GM18511 (cell line): ENCODE results near the gene SGMS1.
A peak's percentile ranks its signal among the peaks of the same experiment; 100 is the strongest.

Experiments used
- ATAC-seq: cut with Tn5 transposase; IDR thresholded peaks from one replicate; pipeline ENCODE4 v1.9.1; 2021; ENCODE audit warnings: mild to moderate bottlenecking, moderate library complexity; ENCODE audit not compliant: unreplicated experiment

SGMS1 gene

DNA sequence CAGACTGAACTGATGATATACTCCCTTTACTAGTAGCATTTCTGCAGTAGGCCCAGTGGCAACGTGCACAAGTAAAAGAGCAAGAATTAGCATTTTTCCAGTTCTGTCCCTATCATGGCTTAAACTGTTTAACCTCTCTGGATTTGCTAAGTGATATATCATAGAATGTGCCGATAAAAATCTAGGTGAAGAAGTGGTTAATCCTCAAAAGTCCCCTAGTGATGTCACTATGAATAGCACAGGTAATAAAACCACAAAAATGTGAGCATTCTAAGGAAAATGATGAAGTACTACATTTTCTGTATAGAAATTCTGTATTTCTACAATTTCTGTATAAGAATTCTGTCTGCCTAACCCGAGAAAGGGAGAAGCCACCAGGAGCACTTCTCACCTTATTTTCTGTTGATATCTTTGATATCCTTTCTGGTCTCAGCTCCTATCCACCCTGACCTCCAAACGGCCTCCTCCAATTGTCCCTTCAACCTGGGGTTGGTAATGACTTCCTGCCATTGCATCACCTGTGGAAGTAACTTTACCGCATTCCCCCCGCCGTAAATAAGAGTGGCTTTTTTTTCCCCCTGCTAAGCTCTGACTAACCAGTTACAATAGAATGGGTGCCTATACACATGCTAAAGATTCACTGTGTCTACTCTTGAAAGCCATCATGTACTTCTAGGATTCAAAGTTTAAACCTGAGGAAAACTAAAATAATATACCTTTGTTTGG lies 216.5 kb downstream of the SGMS1 start:
- no peak for ATAC-seq

DNA sequence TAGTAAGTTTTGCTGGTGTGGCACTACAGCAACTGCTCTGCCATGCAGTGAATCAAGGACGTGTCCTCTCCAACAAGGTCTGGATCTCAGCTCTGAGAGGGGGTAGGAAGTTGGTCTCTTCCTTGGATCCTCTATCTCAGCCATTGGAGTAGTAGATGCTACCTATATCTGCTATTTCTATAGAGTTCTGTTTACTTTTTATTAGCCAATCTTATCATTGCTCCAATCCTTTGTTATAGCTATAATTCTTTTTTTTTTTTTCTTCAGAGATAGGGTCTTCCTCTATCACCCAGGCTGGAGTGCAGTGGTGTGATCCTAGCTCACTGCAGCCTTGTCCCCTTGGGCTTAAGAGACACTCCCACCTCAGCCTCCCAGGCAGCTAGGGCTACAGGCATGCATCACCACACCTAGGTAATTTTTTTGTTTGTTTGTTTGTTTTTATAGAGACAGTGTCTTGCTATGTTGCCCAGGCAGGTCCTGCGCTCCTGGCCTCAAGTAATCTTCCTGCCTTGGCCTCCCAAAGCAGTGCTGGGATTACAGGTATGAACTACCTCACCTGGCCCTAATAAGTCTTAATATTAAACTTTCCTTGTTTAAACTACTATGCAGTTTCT lies 217.2 kb downstream of the SGMS1 start:
- no peak for ATAC-seq

DNA sequence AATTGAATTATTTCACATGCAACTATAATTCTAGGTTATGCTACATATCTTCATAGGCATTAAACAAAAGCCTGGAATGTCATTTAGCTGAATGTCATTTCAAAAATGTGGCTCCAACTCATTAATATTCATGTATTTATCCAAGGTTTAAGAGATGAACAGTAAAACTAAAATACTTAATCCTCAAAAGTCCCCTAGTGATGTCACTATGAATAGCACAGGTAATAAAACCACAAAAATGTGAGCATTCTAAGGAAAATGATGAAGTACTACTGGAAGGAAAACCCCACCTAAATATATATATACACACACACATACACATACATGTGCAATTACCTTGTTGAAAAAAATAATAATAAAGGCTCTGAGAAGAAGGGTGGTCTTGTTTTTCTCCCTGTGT lies 218.0 kb downstream of the SGMS1 start:
- ATAC-seq, result no peak

DNA sequence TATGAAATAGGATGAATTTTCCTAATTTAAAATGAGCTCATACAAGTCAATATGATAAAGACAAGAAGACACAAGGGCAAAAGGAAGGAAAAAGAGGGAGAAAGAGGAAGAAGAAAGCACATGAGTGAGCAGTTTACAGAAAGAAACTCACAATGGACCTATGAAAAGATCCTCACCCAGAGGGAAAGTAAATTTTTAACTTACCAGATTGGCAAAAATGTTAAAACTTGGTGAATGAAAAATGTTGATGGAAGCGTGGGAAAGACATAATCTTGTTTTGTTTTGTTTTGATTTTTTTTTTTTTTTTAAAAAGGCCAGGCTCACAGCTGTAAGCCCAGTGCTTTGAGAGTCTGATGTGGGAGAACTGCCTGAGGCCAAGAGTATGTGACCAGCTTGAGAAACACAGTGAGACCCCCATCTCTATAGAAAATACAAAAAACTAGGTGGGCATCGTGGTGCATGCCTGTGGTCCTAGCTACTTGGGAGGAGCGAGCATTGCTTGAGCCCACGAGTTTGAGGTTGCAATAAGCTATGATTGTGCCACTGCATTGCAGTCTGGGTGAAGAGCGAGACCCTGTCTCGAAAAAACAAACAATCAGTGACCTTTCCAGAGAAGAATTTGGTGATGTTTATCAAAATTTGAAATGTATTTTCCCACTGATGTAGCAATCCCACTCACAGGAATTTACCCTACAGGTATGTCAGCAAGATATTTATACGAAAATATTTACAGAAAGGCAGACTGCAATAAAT lies 219.6 kb downstream of the SGMS1 start:
- no peak for ATAC-seq

DNA sequence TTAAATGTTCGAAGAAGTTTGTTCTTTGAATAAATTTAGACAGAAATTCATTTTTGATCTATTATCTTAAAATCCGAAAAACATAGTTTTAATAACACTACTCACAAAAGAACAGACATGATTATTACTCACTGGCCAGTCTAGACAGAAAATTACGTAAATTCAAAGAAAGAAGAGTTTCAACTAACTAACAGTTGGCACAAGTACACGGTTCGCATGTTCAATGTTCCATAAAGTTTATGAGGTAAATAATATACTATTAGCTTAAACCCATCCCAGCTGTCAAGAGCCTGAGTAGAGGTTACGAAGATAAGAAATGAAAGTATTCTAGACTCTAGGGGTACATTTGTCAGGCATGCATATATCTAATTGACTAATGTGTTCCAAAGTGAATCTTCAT lies 220.7 kb downstream of the SGMS1 start:
- no peak for ATAC-seq

DNA sequence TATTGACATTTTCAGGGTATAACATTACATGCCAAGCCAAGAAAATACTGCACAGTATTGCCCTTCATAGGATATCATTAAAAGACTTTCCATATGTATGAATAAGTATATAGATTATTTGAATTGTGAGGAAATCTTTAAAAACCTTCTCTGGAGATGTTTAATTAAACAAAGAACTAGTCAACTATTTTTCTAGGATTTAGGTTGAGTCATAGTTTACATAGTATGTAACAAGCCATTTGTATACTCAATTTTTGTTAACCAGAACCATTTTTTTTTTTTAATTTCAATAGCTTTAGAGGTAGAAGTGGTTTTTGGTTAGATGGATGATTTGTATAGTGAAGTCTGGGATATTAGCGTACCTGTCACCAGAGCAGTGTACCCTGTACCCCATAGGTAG lies 221.3 kb downstream of the SGMS1 start:
- no peak for ATAC-seq

DNA sequence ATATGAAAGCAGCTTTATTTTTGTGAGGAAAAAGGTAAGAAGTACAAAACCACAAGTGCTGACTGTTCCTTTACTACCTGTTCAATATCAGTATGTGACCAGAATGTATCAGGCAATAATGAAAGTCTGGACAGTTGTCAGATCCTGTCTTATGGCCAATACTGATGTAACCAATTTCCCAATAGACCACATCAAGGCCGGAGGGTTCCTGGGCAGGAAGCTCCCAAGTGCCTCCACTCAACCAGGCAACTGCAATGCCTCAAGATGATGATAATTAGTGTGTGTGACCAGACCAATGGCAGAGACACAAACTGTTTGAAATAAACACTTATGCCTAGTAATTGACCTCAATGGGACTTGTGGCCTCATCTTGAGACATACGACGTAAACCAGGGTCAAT lies 223.1 kb downstream of the SGMS1 start:
- ATAC-seq, result no peak

DNA sequence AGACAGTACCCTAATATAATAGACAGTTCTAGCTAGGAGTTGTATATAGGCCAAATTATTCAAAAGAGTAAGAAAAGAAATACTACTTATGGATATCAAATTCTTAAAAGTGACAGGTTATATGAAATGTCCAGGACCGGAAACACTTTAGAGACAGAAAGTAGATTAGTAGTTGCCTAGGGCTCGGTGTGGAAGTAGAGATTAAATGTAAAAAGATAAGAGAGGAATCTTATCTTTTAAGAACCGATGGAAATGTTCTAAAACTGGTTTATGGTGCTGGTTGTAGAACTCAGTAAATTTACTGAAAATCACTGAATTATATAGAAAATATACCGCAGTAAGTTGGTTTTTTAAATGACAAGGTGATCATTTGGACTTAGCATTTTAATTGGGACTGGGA lies 224.9 kb downstream of the SGMS1 start:
- ATAC-seq, result no peak

DNA sequence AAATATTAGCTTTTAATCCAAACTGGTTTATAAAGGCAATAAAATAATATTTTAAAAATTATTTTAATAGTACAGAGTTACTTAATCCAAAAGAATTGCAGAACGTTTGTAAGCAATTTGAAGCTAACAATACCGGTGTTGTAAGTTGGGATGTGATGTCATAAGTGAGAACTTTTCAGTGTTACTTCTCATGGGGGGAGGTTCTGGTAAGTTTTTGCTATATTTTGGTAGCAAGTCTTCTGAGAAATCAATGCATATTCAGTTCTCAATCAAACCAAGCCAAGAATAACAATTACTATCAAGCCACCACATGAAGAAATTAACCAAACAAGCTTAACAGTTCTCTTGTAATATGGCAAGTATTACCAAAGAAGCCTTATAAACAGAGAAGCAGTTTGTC lies 225.4 kb downstream of the SGMS1 start:
- ATAC-seq, result no peak

DNA sequence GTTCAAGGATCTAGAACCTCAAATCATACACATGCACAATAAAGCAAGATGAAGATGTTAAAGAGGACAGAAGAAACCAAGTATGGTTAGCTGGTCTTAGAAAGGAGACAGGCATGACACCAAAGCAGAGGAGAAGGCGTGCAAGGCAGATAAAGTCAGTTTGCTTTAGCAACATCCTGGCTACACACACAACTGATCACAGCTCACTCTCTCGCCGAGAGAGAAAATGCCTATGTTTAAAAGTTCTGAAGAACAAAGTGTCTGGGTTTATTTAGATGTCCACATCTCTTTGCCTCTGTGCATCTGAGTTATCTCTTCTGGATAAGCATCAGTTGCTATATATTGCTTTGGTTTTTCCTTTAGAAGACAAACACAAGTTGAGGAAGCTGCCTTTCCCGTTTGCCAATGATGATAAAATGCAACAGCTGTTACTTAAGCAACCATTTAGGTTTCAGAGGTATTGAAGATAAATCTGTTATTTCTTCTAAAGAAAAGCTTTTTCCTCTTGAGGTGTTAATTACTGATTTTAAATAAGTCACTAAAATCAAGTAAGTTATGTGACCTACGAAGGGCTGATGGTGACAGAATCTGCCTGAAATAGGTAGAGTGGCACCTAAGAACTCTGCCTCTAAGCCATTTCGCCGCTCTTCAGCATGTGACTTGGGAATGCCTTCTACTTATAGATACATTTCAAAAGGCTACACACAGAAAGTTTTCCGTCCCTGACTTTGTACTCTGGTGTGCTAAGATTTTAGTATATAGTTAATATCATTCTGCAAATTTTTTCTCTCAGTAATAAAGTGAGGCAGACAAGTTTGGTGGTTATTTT lies 226.2 kb downstream of the SGMS1 start:
- peak; percentile 46 for ATAC-seq

DNA sequence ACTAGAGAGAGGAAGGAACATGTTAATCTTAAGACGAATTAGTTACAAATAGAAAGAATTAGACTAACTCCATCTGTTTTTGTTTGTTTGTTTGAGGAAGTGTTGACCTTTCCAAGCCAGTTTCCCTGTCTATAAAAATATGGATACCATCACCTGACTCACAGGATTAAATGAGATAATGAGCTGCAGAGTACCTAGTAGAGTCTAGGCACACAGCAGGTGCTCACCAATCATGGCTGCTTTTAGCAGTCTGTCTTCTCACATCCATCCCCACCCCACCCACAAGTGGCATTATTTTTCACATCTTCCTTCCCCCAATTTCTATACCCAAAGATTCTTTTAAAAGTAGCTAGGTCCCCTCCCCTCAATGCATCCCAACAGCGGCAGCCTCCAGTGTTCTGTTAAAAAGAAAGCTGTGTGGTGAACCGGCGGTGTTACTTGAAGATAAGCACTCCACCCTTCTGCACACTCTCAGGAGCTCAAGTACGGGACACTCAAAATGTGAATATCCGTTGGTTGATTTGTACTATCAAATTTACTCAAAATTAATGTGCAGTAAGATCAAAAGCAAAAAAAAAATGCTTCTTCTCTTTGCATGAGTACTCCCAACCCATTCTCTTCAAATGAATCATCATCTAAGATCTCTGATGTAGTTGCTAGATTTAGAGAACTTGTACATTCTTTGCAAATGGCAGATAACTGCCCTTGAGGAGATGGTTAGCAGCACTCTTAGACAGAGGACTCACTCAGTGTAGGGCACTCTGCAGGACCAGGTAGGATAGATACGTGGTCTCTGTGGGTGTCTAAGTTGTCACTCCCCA lies 227.1 kb downstream of the SGMS1 start:
- peak; percentile 89 for ATAC-seq

DNA sequence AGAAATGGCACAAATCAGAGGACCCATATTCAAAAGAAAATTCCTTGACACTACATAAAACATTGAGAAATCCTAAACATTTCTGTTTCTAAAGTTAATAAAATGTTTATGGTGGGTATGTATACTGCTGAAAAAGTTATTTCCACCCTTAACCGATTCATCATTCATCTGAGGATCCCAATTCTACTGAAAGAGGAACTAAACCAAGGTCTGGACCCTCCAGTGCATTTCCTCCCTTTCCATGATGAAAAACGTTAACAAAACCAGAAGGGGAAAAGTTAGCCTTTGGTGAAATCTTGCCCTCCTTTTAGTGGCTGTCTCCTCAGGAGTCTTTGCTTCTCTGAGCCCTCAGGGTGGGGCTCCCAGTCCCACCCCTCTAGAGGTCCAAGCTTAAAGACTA lies 227.9 kb downstream of the SGMS1 start:
- no peak for ATAC-seq

DNA sequence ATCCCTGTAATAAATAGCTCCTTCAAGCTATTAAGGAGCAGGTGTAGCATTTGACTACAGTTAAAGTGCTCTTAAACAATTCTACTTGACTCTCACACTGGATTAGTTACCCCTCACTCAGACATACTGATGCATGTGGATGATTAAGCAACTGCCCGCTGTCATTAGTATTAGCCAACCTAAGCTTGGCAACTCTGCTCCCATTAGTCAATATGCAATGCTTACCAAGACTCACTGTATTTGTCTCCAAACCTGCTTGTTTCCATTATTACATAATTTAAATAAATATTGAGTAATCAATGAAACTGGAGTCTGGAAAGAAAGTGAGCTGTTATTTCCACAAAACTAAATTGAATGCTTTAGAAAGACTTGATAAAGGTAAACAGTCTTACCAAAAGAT lies 228.5 kb downstream of the SGMS1 start:
- no peak for ATAC-seq

DNA sequence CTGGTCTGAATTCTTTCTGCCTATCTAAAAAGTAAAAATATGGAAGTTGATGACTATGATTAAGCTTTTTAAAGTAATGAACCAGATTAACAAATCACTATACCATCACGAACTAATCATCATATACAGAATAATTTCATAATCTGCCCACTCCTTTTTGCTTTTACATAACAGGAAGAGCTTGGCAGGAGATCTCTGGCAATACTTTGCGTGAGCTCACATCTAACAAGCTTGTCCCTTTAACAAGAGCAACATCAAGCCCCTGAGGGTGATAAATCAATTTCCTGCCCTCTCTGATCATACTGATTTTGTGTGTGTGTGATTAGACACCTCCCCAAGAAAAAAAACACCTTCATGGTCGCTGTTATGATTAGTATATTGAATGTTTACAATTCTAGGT lies 228.9 kb downstream of the SGMS1 start:
- no peak for ATAC-seq

DNA sequence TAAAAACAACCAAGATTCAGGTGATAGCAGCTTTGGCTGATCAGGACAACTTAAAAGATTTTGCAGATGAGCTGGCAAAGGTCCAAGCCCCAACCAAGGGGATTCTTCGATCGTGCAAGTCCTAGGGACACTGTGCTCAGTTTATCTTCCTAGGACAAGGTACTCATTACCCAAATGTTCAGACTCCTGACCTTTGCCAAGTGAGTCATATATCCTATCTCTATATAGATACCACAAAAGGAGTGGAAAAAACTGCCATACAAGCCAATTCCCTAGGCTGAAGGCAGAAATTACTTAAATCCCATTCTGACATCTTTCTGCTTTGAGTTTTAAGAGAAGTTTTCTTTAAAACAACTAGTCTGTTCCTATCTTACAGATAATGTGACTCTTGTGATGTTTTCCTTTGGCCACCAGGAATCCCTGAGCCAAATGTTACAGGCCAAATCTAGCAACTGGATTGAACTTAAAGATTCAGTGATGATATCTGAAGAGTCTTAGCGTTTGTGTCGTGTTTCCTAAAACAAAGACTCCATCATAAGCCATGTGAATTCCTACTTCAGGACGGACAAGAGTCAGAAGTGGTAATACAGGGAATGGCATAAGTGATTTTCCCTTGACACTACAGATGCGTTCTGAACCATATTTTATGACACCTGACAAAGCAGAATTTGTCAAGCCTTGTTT lies 229.8 kb downstream of the SGMS1 start:
- no peak for ATAC-seq

DNA sequence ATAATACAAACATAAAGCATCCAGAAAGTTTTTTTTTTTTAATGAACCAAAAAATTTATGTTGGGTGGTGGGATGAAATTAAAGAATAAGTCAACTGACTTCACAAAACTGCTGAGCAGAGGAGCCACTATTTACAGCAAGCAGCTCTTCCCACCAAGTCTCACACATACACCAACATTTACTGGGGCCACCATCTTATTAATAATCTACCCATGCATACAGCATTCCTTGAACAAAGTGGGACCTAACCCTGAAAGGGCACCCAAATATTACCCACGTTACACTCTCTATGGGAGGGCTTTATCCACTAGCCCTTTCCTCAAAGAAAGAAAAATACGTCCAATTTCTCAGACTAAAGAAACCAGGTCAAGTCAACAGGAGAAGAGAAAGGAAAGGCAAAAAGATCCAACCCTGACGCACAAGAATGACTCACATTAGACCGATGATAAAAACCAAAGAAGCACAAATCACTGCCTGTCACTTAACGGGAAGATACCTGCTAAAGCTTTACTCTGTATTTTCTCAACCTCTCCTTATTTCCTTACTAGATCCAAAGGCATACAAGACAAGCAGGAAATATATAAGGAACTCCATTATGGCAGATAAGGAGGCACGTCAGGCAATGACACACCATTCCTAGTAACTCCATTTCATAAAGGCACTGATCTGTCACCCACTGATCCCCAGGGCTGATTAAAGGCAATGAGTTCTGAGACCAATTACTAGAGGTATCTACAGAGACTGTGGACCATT lies 230.6 kb downstream of the SGMS1 start:
- no peak for ATAC-seq

DNA sequence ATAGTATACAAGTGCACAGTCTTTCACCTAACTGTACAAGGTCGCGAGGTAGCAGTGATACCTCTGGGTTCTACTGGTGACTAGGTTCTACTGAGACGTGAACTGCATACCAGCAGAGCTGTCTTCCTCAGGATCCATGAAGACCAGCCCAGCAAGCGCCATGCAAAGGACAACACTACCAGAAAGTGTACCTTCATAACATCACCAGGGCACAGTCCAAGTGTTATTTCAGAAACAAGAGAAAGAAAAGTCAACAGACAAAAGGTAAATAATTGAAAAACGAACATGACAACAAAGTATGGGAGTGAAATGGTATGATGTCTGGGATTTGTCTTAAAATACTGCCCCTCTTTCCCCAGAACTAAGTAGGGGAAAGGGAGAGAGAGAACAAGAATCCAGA lies 231.3 kb downstream of the SGMS1 start:
- ATAC-seq, result no peak

DNA sequence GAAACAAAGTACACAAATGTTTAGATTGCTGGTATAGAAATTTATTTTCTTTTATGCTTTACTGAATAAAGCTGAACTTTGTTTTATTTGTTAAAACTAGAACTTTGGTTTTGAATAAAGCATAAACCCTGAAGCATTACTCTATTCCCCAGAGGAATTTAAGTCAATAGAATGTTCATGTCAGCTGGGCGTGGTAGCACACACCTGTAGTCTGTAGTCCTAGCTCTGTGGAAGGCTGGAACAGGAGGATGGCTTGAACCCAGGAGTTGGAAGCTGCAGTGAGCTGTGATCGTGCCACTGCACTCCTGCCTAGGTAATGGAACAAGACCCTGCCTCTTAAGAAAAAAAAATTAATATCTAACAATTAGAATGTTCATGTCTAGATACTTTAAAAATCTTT lies 233.5 kb downstream of the SGMS1 start:
- ATAC-seq, result no peak

DNA sequence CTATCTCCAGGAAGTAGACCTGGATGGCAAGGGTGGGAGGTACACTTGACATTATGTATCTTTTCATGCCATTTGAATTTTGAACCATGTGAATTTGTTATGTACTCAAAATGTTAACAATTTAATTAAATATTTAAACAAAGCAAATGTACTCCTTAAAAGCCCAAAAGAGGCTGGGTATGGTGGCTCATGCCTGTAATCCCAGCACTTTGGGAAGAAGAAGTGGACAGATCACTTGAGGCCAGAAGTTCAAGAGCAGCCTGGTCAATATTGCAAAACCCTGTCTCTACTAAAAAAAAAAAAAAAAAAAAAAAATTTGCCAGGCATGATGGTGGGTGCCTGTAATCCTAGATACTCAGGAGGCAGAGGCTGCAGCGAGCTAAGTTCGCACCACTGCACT lies 235.6 kb downstream of the SGMS1 start:
- no peak for ATAC-seq
